Measurements from ENCODE around the gene TMEM79. TPM values are rescaled to one million over a fixed set of nuclear protein-coding genes. Genes with fewer than 3 reads are reported as not detected.

TMEM79 gene
- total RNA-seq, 1 donor from 2014 or later = 4.8 TPM

DNA sequence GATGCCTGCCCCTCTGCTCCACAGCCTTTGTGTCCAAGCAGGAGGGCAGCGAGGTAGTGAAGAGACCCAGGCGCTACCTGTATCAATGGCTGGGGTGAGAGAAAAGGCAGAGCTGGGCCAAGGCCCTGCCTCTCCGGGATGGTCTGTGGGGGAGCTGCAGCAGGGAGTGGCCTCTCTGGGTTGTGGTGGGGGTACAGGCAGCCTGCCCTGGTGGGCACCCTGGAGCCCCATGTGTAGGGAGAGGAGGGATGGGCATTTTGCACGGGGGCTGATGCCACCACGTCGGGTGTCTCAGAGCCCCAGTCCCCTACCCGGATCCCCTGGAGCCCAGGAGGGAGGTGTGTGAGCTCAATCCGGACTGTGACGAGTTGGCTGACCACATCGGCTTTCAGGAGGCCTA, 41.4 kb upstream of the TMEM79 start:
- ATAC-seq (no peak), DNase-seq (no peak)

DNA sequence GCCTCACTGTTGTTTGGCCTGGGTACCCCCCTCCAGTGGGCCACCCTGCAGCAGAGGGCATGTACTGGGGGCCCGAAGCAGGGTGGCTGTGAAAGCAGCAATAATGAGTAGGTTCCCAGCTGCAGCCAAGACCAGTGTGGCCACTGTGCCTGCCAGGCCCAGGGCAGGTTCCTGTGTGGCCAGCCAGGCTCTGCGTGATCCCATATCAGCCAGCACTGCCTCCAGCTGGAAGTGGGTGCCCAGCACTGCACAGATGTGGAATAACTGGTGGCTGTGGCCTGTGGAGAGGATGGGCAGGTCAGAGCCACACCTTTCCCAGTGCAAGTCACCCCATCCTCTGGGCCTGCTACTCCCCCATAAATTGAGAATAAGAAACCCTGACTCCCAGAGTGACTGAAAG, 40.0 kb upstream of the TMEM79 start:
- Histone ChIP-seq H3K27me3 (ENCODE audit: low read depth) (peaks cover 11% of the 10 kb centered on the region), H3K4me1 (peaks cover 27% of the 10 kb centered on the region), H3K9me3 (no peaks in the 10 kb centered on the region), H3K36me3 (peaks cover 20% of the 10 kb centered on the region), H3K4me3 (no peak overlapping the region), H3K27ac (no peak overlapping the region)
- TF ChIP-seq CTCF (IDR thresholded peaks at IDR 0.05) = no peak
- no peak for DNase-seq
- intact Hi-C loops (cut with DNase I) = no loop called here
- ATAC-seq = no peak

More for the DNA sequence above, 41.4 kb upstream of the TMEM79 start:
- intact Hi-C loops (cut with DNase I) = no loop called here
- no peak for TF ChIP-seq CTCF (IDR thresholded peaks at IDR 0.05)
- H3K27me3 ChIP-seq (ENCODE audit: low read depth) = peaks cover 11% of the 10 kb centered on the region
- no peak overlapping the region for H3K27ac ChIP-seq
- no peak overlapping the region for H3K4me3 ChIP-seq
- no peaks in the 10 kb centered on the region for H3K9me3 ChIP-seq
- H3K36me3 ChIP-seq = peaks cover 32% of the 10 kb centered on the region
- peaks cover 23% of the 10 kb centered on the region for H3K4me1 ChIP-seq

DNA sequence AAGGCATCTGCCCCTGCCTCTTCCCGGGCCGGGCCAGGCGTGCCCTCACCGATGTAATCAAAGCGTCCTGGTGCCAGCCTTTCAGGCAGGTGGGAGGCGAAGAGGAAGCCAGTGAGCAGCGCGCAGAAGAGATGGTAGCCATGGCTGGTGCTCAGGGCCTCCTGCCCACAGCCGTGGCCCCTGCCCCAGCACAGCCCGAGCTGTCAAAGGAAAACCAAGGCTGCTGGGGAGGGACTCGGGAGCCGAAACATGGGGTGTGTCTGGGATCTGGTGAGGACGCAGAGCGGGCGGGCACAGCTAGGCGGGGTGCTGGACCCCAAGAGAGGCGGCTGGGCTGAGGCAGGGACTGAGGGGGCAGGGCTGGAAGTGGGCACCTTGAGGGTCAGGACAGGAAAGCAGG, 39.4 kb upstream of the TMEM79 start:
- H3K4me1 ChIP-seq = peaks cover 27% of the 10 kb centered on the region
- H3K27me3 ChIP-seq (ENCODE audit: low read depth) = peaks cover 11% of the 10 kb centered on the region
- intact Hi-C loops (cut with DNase I) = no loop called here
- no peak for ATAC-seq
- H3K4me3 ChIP-seq = no peak overlapping the region
- no peak for TF ChIP-seq CTCF (IDR thresholded peaks at IDR 0.05)
- H3K9me3 ChIP-seq = no peaks in the 10 kb centered on the region
- no peak overlapping the region for H3K27ac ChIP-seq
- DNase-seq = no peak
- peaks cover 20% of the 10 kb centered on the region for H3K36me3 ChIP-seq

GRCh38 chr1:156245451-156246232, 38.5 kb upstream of the TMEM79 start:
- Histone ChIP-seq H3K4me1 (peaks cover 27% of the 10 kb centered on the region), H3K27me3 (ENCODE audit: low read depth) (peaks cover 11% of the 10 kb centered on the region), H3K4me3 (peak overlapping the region; percentile 48), H3K9me3 (no peaks in the 10 kb centered on the region), H3K27ac (no peak overlapping the region), H3K36me3 (peaks cover 21% of the 10 kb centered on the region)
- peak; percentile 59 for DNase-seq
- peak; percentile 31 to 44 for ATAC-seq
- TF ChIP-seq CTCF (IDR thresholded peaks at IDR 0.05) = no peak
- intact Hi-C loops (cut with DNase I) = no loop called here

DNA sequence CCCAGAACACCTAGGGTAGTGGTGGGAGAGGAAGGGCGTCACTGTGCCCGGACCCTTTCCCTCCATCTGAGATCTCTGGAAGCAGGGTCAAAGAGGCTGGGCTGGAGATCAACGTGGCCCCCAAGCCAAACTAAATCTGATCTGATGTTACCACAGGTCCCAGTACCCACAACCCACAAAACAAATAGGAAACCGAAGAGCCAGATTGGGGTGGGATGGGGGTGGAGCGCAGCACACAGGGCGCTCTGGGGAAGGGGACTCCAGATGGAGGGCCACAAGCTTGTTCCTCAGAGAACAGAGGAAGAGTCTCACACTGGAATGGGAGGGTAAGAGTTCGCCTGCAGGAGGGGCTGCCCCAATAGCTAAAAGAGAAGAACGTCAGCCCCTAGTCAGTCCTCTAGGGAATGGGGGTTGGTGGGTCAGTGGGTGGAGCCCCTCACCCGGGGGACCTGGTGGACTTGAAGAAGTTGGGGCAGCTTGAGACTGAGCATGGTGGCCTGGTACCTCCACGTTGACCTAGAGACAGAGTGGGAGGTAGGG, 37.8 kb upstream of the TMEM79 start:
- no peak overlapping the region for H3K27ac ChIP-seq
- no peak for DNase-seq
- H3K4me3 ChIP-seq = peak overlapping the region; percentile 48
- peaks cover 11% of the 10 kb centered on the region for H3K27me3 ChIP-seq (ENCODE audit: low read depth)
- ATAC-seq = no peak
- H3K9me3 ChIP-seq = no peaks in the 10 kb centered on the region
- H3K4me1 ChIP-seq = peaks cover 27% of the 10 kb centered on the region
- H3K36me3 ChIP-seq = peaks cover 23% of the 10 kb centered on the region
- intact Hi-C loops (cut with DNase I) = no loop called here
- no peak for TF ChIP-seq CTCF (IDR thresholded peaks at IDR 0.05)
